WERI-Rb-1 (cell line): ENCODE measurements around the gene ACTN4.
A peak's percentile ranks its signal among the peaks of the same experiment; 100 is the strongest.

Experiments
- DNase-seq: peaks from one replicate; pipeline ENCODE4 v3.0.0-alpha.2; 2020
- H3K27ac ChIP-seq: fragments of 250-450 bp; sonication (Bioruptor Pico); 2 replicates; pipeline ENCODE4 v1.5.1; 2020; ENCODE audit warnings: mild to moderate bottlenecking, moderate library complexity
- H3K27me3 ChIP-seq: fragments of 250-450 bp; sonication (Bioruptor Pico); 2 replicates; pipeline ENCODE4 v1.5.1; 2021; ENCODE audit warnings: mild to moderate bottlenecking, low read depth, moderate library complexity; ENCODE audit not compliant: insufficient read depth, severe bottlenecking
- H3K36me3 ChIP-seq: fragments of 250-450 bp; sonication (Bioruptor Pico); 2 replicates; pipeline ENCODE4 v1.5.1; 2020; ENCODE audit warnings: mild to moderate bottlenecking, moderate library complexity
- H3K4me3 ChIP-seq: 2 replicates; pipeline ENCODE4 v1.5.1; 2011; ENCODE audit warnings: low read depth, mild to moderate bottlenecking, control low read depth, low read length
- H3K9me3 ChIP-seq: fragments of 250-450 bp; sonication (Bioruptor Pico); 2 replicates; pipeline ENCODE4 v1.5.1; 2021; ENCODE audit warnings: mild to moderate bottlenecking, moderate library complexity; ENCODE audit not compliant: severe bottlenecking
- CTCF ChIP-seq: IDR thresholded peaks from 2 replicates; pipeline ENCODE4 v1.5.1; 2011; ENCODE audit warnings: low read depth, mild to moderate bottlenecking, control low read depth, inconsistent platforms, low read length

ACTN4 gene

GRCh38 chr19:38717051-38717450 is 69.6 kb downstream of the ACTN4 start:
- Histone ChIP-seq H3K27me3 (no peaks in the 10 kb centered on the region), H3K27ac (no peak overlapping the region), H3K9me3 (no peaks in the 10 kb centered on the region), H3K36me3 (peaks cover 99% of the 10 kb centered on the region), H3K4me3 (no peak overlapping the region)
- no peak for TF ChIP-seq CTCF
- no peak for DNase-seq

GRCh38 chr19:38717855-38718254 is 70.4 kb downstream of the ACTN4 start:
- no peak for TF ChIP-seq CTCF
- no peaks in the 10 kb centered on the region for H3K27me3 ChIP-seq
- no peak for DNase-seq
- H3K36me3 ChIP-seq: peaks cover 99% of the 10 kb centered on the region
- no peak overlapping the region for H3K27ac ChIP-seq
- H3K9me3 ChIP-seq: no peaks in the 10 kb centered on the region
- H3K4me3 ChIP-seq: no peak overlapping the region

GRCh38 chr19:38718747-38719543 is 71.5 kb downstream of the ACTN4 start:
- Histone ChIP-seq H3K4me3 (no peak overlapping the region), H3K9me3 (no peaks in the 10 kb centered on the region), H3K36me3 (peaks cover 100% of the 10 kb centered on the region), H3K27me3 (no peaks in the 10 kb centered on the region), H3K27ac (no peak overlapping the region)
- peak; percentile 46 for TF ChIP-seq CTCF
- no peak for DNase-seq

- no peaks in the 10 kb centered on the region for H3K9me3 ChIP-seq
- H3K4me3 ChIP-seq: no peak overlapping the region
- no peak for DNase-seq
- no peak overlapping the region for H3K27ac ChIP-seq
- TF ChIP-seq CTCF: no peak
- H3K36me3 ChIP-seq: peaks cover 99% of the 10 kb centered on the region
- H3K27me3 ChIP-seq: no peaks in the 10 kb centered on the region
These were observed 72.5 kb downstream of the ACTN4 start for GRCh38 chr19:38719761-38720558.

GRCh38 chr19:38720559-38721236 is 73.2 kb downstream of the ACTN4 start:
- no peak for DNase-seq
- no peak for TF ChIP-seq CTCF
- Histone ChIP-seq H3K4me3 (no peak overlapping the region), H3K27me3 (no peaks in the 10 kb centered on the region), H3K36me3 (peaks cover 99% of the 10 kb centered on the region), H3K27ac (no peak overlapping the region), H3K9me3 (no peaks in the 10 kb centered on the region)
